DND-41 (cell line): ENCODE results near the gene PYGL.

ENCODE experiments used
- CTCF ChIP-seq: IDR thresholded peaks from 2 replicates; pipeline ENCODE4 v1.5.1; 2012; ENCODE audit warnings: borderline replicate concordance, low read length, moderate library complexity, mild to moderate bottlenecking; ENCODE audit not compliant: poor library complexity, severe bottlenecking; ENCODE audit errors: extremely low read depth
- EZH2 ChIP-seq: IDR thresholded peaks from 3 replicates; pipeline ENCODE4 v1.6.1; 2012; ENCODE audit warnings: borderline replicate concordance, low read depth, mild to moderate bottlenecking, moderate library complexity, low read length, inconsistent platforms; ENCODE audit not compliant: severe bottlenecking

- TF ChIP-seq CTCF (no peak), EZH2 (no peak)
These were observed 26.8 kb downstream of the PYGL start for GRCh38 chr14:50917449-50917848.
